Ovary (tissue), 3 donors: ENCODE data around the gene F13B.

Experiments used
- EP300 ChIP-seq: sonication (generic); formaldehyde crosslinking; IDR thresholded peaks from one replicate; pipeline ENCODE4 v1.6.1; 2017; ENCODE audit warnings: antibody characterized with exemption
- TF ChIP-seq, protein P1 (sequence below), 3 donors: fragments of 450-650 bp in 2 of 3; fragments of 200-600 bp in 1 of 3; IDR thresholded peaks; one replicate each; pipeline versions ENCODE4 v1.5.1 to v1.8.0; 2016 to 2022; ENCODE audit warnings: antibody characterized with exemption in 3 of 3, mild to moderate bottlenecking in 1 of 3
- donor health status: DM: no; HTN: no; CAD: no.

DNA sequence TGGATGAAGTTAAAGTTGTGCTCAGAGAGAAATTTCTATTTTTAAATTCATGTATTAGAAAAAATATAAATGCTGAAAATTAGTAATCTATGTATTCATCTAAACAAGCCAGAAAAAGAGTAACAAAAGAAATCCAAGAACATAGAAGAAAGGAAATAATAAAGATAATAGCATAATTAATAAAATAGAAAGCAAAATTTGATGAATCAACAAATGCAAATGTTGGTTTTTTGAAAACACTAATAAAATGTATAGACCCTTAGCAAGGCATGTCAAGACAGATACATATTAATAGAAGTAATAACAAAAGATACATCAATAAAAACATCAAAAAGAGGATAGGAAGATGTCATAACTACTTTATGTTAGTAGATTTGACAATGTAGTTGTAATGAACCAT, 18.0 kb downstream of the F13B start:
- TF ChIP-seq, protein P1, sequence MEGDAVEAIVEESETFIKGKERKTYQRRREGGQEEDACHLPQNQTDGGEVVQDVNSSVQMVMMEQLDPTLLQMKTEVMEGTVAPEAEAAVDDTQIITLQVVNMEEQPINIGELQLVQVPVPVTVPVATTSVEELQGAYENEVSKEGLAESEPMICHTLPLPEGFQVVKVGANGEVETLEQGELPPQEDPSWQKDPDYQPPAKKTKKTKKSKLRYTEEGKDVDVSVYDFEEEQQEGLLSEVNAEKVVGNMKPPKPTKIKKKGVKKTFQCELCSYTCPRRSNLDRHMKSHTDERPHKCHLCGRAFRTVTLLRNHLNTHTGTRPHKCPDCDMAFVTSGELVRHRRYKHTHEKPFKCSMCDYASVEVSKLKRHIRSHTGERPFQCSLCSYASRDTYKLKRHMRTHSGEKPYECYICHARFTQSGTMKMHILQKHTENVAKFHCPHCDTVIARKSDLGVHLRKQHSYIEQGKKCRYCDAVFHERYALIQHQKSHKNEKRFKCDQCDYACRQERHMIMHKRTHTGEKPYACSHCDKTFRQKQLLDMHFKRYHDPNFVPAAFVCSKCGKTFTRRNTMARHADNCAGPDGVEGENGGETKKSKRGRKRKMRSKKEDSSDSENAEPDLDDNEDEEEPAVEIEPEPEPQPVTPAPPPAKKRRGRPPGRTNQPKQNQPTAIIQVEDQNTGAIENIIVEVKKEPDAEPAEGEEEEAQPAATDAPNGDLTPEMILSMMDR (IDR thresholded peaks at IDR 0.05) = no peak
- no peak for TF ChIP-seq EP300
